ENCODE data around the gene APBA1.

DNA sequence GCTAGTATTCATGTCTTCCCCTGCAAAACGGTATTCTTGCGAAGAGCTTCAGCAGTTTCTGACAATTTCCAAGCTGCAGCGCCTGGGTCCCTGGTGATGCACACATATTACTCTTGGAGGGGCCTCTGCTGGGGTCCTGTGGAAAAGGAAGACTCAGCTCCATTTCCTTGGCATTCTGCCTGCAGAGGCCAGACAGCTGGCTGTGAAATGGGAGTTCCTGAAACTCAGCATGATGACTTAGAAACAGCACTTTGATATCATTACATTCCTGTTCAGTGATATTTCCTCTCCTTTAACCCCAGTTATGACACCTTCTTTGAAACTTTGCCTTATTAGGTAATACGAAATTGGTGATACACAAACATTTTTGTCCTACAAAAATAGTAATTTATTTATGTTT lies 98.5 kb downstream of the APBA1 start:
- TF ChIP-seq, protein P1, sequence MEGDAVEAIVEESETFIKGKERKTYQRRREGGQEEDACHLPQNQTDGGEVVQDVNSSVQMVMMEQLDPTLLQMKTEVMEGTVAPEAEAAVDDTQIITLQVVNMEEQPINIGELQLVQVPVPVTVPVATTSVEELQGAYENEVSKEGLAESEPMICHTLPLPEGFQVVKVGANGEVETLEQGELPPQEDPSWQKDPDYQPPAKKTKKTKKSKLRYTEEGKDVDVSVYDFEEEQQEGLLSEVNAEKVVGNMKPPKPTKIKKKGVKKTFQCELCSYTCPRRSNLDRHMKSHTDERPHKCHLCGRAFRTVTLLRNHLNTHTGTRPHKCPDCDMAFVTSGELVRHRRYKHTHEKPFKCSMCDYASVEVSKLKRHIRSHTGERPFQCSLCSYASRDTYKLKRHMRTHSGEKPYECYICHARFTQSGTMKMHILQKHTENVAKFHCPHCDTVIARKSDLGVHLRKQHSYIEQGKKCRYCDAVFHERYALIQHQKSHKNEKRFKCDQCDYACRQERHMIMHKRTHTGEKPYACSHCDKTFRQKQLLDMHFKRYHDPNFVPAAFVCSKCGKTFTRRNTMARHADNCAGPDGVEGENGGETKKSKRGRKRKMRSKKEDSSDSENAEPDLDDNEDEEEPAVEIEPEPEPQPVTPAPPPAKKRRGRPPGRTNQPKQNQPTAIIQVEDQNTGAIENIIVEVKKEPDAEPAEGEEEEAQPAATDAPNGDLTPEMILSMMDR (IDR thresholded peaks at IDR 0.05): no peak
- TF ChIP-seq, protein P2, sequence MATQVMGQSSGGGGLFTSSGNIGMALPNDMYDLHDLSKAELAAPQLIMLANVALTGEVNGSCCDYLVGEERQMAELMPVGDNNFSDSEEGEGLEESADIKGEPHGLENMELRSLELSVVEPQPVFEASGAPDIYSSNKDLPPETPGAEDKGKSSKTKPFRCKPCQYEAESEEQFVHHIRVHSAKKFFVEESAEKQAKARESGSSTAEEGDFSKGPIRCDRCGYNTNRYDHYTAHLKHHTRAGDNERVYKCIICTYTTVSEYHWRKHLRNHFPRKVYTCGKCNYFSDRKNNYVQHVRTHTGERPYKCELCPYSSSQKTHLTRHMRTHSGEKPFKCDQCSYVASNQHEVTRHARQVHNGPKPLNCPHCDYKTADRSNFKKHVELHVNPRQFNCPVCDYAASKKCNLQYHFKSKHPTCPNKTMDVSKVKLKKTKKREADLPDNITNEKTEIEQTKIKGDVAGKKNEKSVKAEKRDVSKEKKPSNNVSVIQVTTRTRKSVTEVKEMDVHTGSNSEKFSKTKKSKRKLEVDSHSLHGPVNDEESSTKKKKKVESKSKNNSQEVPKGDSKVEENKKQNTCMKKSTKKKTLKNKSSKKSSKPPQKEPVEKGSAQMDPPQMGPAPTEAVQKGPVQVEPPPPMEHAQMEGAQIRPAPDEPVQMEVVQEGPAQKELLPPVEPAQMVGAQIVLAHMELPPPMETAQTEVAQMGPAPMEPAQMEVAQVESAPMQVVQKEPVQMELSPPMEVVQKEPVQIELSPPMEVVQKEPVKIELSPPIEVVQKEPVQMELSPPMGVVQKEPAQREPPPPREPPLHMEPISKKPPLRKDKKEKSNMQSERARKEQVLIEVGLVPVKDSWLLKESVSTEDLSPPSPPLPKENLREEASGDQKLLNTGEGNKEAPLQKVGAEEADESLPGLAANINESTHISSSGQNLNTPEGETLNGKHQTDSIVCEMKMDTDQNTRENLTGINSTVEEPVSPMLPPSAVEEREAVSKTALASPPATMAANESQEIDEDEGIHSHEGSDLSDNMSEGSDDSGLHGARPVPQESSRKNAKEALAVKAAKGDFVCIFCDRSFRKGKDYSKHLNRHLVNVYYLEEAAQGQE (IDR thresholded peaks at IDR 0.05; ENCODE audit: insufficient read depth in 1 of 2, low read depth in 2 of 2, low read length in 1 of 2): no peak
- TF ChIP-seq POLR2AphosphoS5 (IDR thresholded peaks at IDR 0.05; ENCODE audit: low read depth, low read length): no peak
